K562 (cell line): ENCODE data around the gene PMF1. TPM values are rescaled to one million over a fixed set of nuclear protein-coding genes. Genes with fewer than 3 reads are reported as not detected.
A peak's percentile ranks its signal among the peaks of the same experiment; 100 is the strongest.

Experiments
- ATAC-seq: fragments of 200-7000 bp; cut with Tn5 transposase; 3 replicates; pipeline ENCODE4 v1.9.1; 2020; ENCODE audit warnings: moderate library complexity
- BruUV-seq: library from RNA; stranded (reverse); fragments of 400-500 nt; replicated peaks from 2 replicates; lab custom pipeline; 2021; lab: Mats Ljungman, UMichigan
- CTCF ChIA-PET: fragments of 300-600 bp; formaldehyde crosslinking; extraction: SDS; loops from one replicate; lab custom pipeline; 2021; ENCODE audit warnings: low intra/inter-chr PET ratio; lab: Yijun Ruan, JAX
- POLR2A ChIA-PET: fragments of 300-600, 350-650 bp; sonication (Branson Sonifier 250); formaldehyde crosslinking; extraction: SDS; loops from one replicate; lab custom pipeline; 2021; ENCODE audit warnings: antibody characterized with exemption, inconsistent platforms; lab: Yijun Ruan, JAX
- DNase-seq, 4 experiments: peaks; one replicate each; pipeline versions ENCODE4 v3.0.0 to v3.0.0-alpha.2; 2011 to 2018; ENCODE audit warnings: low spot score in 3 of 4, mixed read lengths in 3 of 4; ENCODE audit errors: extremely low read depth in 1 of 4
- FAIRE-seq: peaks from 2 replicates; lab custom pipeline; 2011; peaks lifted over from hg19 to GRCh38; lab: Jason Lieb, UNC
- H2AFZ ChIP-seq: 2 replicates; pipeline ENCODE4 v1.6.0; 2011; ENCODE audit warnings: low read depth, low read length, control low read depth, inconsistent platforms
- H3K27ac ChIP-seq: fragments of 200-600 bp; 3 replicates; pipeline ENCODE4 v1.8.0; 2011; ENCODE audit warnings: low read depth, mild to moderate bottlenecking, control low read depth, inconsistent platforms, low read length, moderate library complexity, mixed read lengths; ENCODE audit errors: extremely low read depth
- H3K27me3 ChIP-seq, 2 experiments: fragments of 300-600 bp in 1 of 2; 2 replicates in 1 of 2; 3 replicates in 1 of 2; pipeline versions ENCODE4 v1.6.0 to v1.8.0; 2011; ENCODE audit warnings: inconsistent platforms in 2 of 2, low read length in 2 of 2, mild to moderate bottlenecking in 1 of 2, mixed read lengths in 1 of 2, moderate library complexity in 1 of 2; ENCODE audit not compliant: control insufficient read depth in 2 of 2, insufficient read depth in 2 of 2
- H3K36me3 ChIP-seq: fragments of 300-600 bp; 3 replicates; pipeline ENCODE4 v1.8.0; 2011; ENCODE audit warnings: mild to moderate bottlenecking, low read length, inconsistent platforms; ENCODE audit not compliant: control insufficient read depth, insufficient read depth
- H3K4me1 ChIP-seq, 2 experiments: fragments of 200-600 bp in 1 of 2; replicated peaks in 1 of 2; 2 replicates in 1 of 2; 3 replicates in 1 of 2; pipeline versions ENCODE4 v1.5.1 to v1.8.0; 2011; ENCODE audit warnings: inconsistent platforms in 2 of 2, low read length in 2 of 2, mild to moderate bottlenecking in 1 of 2, mixed read lengths in 1 of 2, moderate library complexity in 1 of 2; ENCODE audit not compliant: control insufficient read depth in 2 of 2, insufficient read depth in 2 of 2
- H3K4me2 ChIP-seq: 2 replicates; pipeline ENCODE4 v1.6.1; 2011; ENCODE audit warnings: low read length, control low read depth, inconsistent platforms, mixed read lengths; ENCODE audit not compliant: insufficient read depth
- H3K4me3 ChIP-seq: fragments of 200-600 bp; sonication (generic), shearing (Covaris generic); 2 replicates; pipeline ENCODE4 v1.5.1; 2016; ENCODE audit warnings: control low read depth, inconsistent platforms
- H3K79me2 ChIP-seq: fragments of 200-600 bp; 3 replicates; pipeline ENCODE4 v1.8.0; 2011; ENCODE audit warnings: low read length, inconsistent platforms; ENCODE audit not compliant: control insufficient read depth, insufficient read depth
- H3K9ac ChIP-seq, 2 experiments: 2 replicates each; pipeline versions ENCODE4 v1.6.0 to v1.6.1; 2011; ENCODE audit warnings: low read depth in 2 of 2, low read length in 2 of 2, control low read depth in 1 of 2, inconsistent platforms in 1 of 2, mild to moderate bottlenecking in 1 of 2, mixed read lengths in 1 of 2; ENCODE audit not compliant: insufficient read depth in 1 of 2
- H3K9me1 ChIP-seq: one replicate; pipeline ENCODE4 v1.6.0; 2011; ENCODE audit warnings: inconsistent platforms, mild to moderate bottlenecking, low read length, moderate library complexity; ENCODE audit not compliant: control insufficient read depth, insufficient read depth
- H3K9me3 ChIP-seq: replicated peaks from 2 replicates; pipeline ENCODE4 v1.5.1; 2011; ENCODE audit warnings: low read depth, low read length, inconsistent platforms; ENCODE audit not compliant: control insufficient read depth, insufficient read depth
- H4K20me1 ChIP-seq: replicated peaks from 2 replicates; pipeline ENCODE4 v1.6.1; 2011; ENCODE audit warnings: low read length, inconsistent platforms, mixed read lengths; ENCODE audit not compliant: control insufficient read depth, insufficient read depth
- CBFA2T3 ChIP-seq: fragments of 450-650 bp; IDR thresholded peaks from 2 replicates; pipeline ENCODE4 v1.6.1; 2017
- CHD2 ChIP-seq: IDR thresholded peaks from 2 replicates; pipeline ENCODE4 v1.6.1; 2011; ENCODE audit warnings: low read depth, low read length
- GMEB1 ChIP-seq: fragments of 250-450 bp; sonication (Bioruptor Pico); IDR thresholded peaks from 2 replicates; pipeline ENCODE4 v1.4.0; 2020; ENCODE audit warnings: mild to moderate bottlenecking
- MCM3 ChIP-seq: fragments of 450-650 bp; IDR thresholded peaks from 2 replicates; pipeline ENCODE4 v1.6.1; 2016
- NEUROD1 ChIP-seq: fragments of 150-350 bp; IDR thresholded peaks from 2 replicates; pipeline ENCODE4 v1.6.1; 2014; ENCODE audit warnings: borderline replicate concordance, low read length, low read depth; ENCODE audit not compliant: partially characterized antibody
- NFE2L1 ChIP-seq: fragments of 450-650 bp; IDR thresholded peaks from 2 replicates; pipeline ENCODE4 v1.6.1; 2016; ENCODE audit warnings: missing genetic modification characterization, low read depth, mild to moderate bottlenecking, missing compliant biosample characterization, moderate library complexity, borderline replicate concordance
- POLR2AphosphoS5 ChIP-seq: IDR thresholded peaks from 2 replicates; pipeline ENCODE4 v1.6.1; 2011; ENCODE audit warnings: mild to moderate bottlenecking, low read depth, low read length, moderate library complexity; ENCODE audit not compliant: control insufficient read depth, insufficient read depth
- WGBS: fragments of 100-300 bp; shearing (Covaris generic); methylation state at CpG from one replicate; pipeline ENCODE4 v1.1.6; 2016; ENCODE audit warnings: low coverage, mixed read lengths; ENCODE audit not compliant: insufficient coverage; ENCODE audit errors: missing lambda C conversion rate; 5-methylcytosine and 5-hydroxymethylcytosine counted together
- in situ Hi-C: fragments of 300-500 bp; cut with MboI; formaldehyde crosslinking; loops from 4 replicates; pipeline ENCODE4 v1.15.0; 2018; ENCODE audit warnings: inconsistent platforms, mixed read lengths
- intact Hi-C: fragments of 100-400 bp; cut with micrococcal nuclease; formaldehyde crosslinking; loops from 2 replicates; pipeline ENCODE4 v1.14.2; 2022
- polyA plus RNA-seq, 8 experiments: library from polyadenylated mRNA; depleted of rRNA in 4 of 8; stranded (reverse) in 5 of 8; unstranded in 3 of 8; fragments of >200 nt; fragmentation: Nextera tagmentation in 2 of 8; fragmentation: Illumina TruSeq in 1 of 8; extraction: Ambion mirVana in 2 of 8; extraction: Trizol in 1 of 8; gene quantifications; 2 replicates each; pipeline versions ENCODE4 v1.2.1 to v1.2.3, GENCODE V29; 2011 to 2014; ENCODE audit warnings: inconsistent platforms in 1 of 8, missing spikeins in 1 of 8
- total RNA-seq, 7 experiments: library from RNA; depleted of rRNA in 6 of 7; stranded (reverse); fragments of >200 nt in 6 of 7; fragmentation: Illumina TruSeq in 2 of 7; extraction: Trizol in 2 of 7; gene quantifications; 2 replicates each; pipeline versions ENCODE4 v1.2.1 to v1.2.3, GENCODE V29; 2011 to 2021; ENCODE audit warnings: low replicate concordance in 1 of 7
- TF ChIP-seq, protein P1 (sequence below): sonication (generic); formaldehyde crosslinking; IDR thresholded peaks from 2 replicates; pipeline ENCODE4 v1.8.1; 2023; ENCODE audit warnings: mild to moderate bottlenecking, missing genetic modification reagents
- TF ChIP-seq, protein P2 (sequence below), 3 experiments: IDR thresholded peaks in 2 of 3; conservative IDR thresholded peaks in 1 of 3; 2 replicates each; pipeline ENCODE4 v1.5.1; 2011 to 2012; ENCODE audit warnings: low read length in 3 of 3, mild to moderate bottlenecking in 3 of 3, control low read depth in 2 of 3, improper control_type of control experiment in 1 of 3, inconsistent platforms in 1 of 3, low read depth in 1 of 3, mixed read lengths in 1 of 3, moderate library complexity in 1 of 3; ENCODE audit not compliant: insufficient read depth in 2 of 3

The PMF1 gene
- total and polyA plus RNA-seq, 9 of the 15 experiments (the other 6 are each of a cell fraction or from before 2014, with no cell fraction given): 9.4 to 92.9 (median 71.0) TPM

- H3K36me3 ChIP-seq: peaks cover 85% of the 10 kb centered on the region
- TF ChIP-seq GMEB1 (CRISPR knock-in tag) (no peak), NFE2L1 (no peak), POLR2AphosphoS5 (no peak), CHD2 (no peak), MCM3 (no peak), CBFA2T3 (no peak), NEUROD1 (no peak)
- TF ChIP-seq, protein P1, sequence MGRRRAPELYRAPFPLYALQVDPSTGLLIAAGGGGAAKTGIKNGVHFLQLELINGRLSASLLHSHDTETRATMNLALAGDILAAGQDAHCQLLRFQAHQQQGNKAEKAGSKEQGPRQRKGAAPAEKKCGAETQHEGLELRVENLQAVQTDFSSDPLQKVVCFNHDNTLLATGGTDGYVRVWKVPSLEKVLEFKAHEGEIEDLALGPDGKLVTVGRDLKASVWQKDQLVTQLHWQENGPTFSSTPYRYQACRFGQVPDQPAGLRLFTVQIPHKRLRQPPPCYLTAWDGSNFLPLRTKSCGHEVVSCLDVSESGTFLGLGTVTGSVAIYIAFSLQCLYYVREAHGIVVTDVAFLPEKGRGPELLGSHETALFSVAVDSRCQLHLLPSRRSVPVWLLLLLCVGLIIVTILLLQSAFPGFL (CRISPR knock-in tag): no peak
- TF ChIP-seq, protein P2, sequence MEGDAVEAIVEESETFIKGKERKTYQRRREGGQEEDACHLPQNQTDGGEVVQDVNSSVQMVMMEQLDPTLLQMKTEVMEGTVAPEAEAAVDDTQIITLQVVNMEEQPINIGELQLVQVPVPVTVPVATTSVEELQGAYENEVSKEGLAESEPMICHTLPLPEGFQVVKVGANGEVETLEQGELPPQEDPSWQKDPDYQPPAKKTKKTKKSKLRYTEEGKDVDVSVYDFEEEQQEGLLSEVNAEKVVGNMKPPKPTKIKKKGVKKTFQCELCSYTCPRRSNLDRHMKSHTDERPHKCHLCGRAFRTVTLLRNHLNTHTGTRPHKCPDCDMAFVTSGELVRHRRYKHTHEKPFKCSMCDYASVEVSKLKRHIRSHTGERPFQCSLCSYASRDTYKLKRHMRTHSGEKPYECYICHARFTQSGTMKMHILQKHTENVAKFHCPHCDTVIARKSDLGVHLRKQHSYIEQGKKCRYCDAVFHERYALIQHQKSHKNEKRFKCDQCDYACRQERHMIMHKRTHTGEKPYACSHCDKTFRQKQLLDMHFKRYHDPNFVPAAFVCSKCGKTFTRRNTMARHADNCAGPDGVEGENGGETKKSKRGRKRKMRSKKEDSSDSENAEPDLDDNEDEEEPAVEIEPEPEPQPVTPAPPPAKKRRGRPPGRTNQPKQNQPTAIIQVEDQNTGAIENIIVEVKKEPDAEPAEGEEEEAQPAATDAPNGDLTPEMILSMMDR (IDR thresholded peaks at IDR 0.05 in 2 of 3, conservative IDR thresholded peaks at IDR 0.05 in 1 of 3; ENCODE audit: insufficient read depth in 2 of 3, low read depth in 1 of 3, low read length in 3 of 3): peak; percentile 23 to 36 (median 35); a peak in 4 of 6 replicates
Measured at GRCh38 chr1:156259805-156260204, 47.0 kb downstream of the PMF1 start.

More at GRCh38 chr1:156259805-156260204, 47.0 kb downstream of the PMF1 start:
- CTCF ChIA-PET: no interaction called here
- FAIRE-seq: no peak
- no peaks in the 10 kb centered on the region for H3K9me3 ChIP-seq
- intact Hi-C loops: no loop called here
- ATAC-seq: 0 out of 3 replicates have a peak, but pooled peaks have one; percentile 24
- H3K27ac ChIP-seq: no peak overlapping the region
- no peaks in the 10 kb centered on the region for H3K27me3 ChIP-seq
- H4K20me1 ChIP-seq: no peaks in the 10 kb centered on the region
- no peak overlapping the region for H3K4me3 ChIP-seq
- no peak overlapping the region for H3K9ac ChIP-seq
- no peaks in the 10 kb centered on the region for H3K79me2 ChIP-seq
- H3K4me2 ChIP-seq: no peak overlapping the region
- H2AFZ ChIP-seq: no peak overlapping the region
- peaks cover 10 to 13% of the 10 kb centered on the region in 2 experiments; a peak in 4 of 5 replicates for H3K4me1 ChIP-seq
- POLR2A ChIA-PET: interaction anchor here (0.6 to 1.5 kb wide), 4 partner anchors 9 to 36 kb away, joined by 3 to 6 read pairs (median 4); no protein-coding TSS in a partner anchor
- WGBS: 92% methylated on average over 3 of the region's 3 CpGs
- DNase-seq: peak in 1 of 4 experiments; percentile 36
- H3K9me1 ChIP-seq: no peaks in the 10 kb centered on the region
- in situ Hi-C loops: no loop called here
- no TSS peak for BruUV-seq
